Body of pancreas (tissue), 4 donors: ENCODE data around the gene PPP6R2.

Experiments
- POLR2A ChIP-seq, 3 donors: fragments of 450-650 bp; IDR thresholded peaks; one replicate each; pipeline ENCODE4 v1.6.1; 2016; ENCODE audit warnings: antibody characterized with exemption in 3 of 3, mild to moderate bottlenecking in 2 of 3
- TF ChIP-seq, protein P1 (sequence below), 7 experiments: fragments of 450-650 bp in 4 of 7; fragments of 200-600 bp in 3 of 7; sonication (generic) in 3 of 7; IDR thresholded peaks; one replicate each; pipeline ENCODE4 v1.5.1; 2016 to 2019; ENCODE audit warnings: antibody characterized with exemption in 7 of 7

DNA sequence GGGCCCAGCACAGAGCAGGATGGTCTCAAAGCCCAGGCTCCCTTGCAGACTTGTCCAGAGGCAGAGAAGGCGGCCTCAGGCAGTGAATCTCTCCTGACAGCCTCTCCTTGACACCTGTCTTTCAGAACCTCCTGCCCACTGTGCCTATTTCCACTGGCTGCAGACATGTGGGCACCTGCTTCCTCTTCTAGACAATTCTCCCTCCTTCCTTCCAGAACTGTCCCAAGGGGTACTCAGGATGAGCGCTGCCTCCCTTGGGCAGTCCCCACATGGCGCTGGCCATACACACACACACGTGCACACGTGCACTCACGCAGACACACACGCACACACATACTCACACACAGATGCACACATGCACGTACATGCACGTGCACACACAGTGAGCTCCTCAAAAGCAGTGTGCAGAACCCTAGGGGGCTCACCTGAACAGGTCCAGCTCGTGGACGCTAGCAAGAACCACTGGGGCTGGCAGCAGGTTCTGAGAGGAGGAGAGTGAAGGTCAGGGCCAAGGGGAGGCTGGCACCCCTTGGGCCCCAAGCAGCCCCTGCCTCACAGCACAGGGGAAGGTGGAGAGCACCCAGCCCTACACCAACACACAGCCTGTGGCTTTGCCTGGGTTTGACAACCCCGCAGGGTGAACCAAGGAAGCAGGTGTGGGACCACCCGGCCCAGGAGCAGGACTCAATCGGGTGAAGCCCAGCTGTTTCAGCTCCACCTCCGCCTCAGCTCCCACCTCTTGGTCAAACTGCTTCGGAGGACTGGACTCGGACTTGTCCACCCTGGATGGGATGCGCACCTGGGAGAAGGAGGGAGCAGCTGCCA lies 27.6 kb upstream of the PPP6R2 start:
- TF ChIP-seq POLR2A (IDR thresholded peaks at IDR 0.05), result no peak
- TF ChIP-seq, protein P1, sequence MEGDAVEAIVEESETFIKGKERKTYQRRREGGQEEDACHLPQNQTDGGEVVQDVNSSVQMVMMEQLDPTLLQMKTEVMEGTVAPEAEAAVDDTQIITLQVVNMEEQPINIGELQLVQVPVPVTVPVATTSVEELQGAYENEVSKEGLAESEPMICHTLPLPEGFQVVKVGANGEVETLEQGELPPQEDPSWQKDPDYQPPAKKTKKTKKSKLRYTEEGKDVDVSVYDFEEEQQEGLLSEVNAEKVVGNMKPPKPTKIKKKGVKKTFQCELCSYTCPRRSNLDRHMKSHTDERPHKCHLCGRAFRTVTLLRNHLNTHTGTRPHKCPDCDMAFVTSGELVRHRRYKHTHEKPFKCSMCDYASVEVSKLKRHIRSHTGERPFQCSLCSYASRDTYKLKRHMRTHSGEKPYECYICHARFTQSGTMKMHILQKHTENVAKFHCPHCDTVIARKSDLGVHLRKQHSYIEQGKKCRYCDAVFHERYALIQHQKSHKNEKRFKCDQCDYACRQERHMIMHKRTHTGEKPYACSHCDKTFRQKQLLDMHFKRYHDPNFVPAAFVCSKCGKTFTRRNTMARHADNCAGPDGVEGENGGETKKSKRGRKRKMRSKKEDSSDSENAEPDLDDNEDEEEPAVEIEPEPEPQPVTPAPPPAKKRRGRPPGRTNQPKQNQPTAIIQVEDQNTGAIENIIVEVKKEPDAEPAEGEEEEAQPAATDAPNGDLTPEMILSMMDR (IDR thresholded peaks at IDR 0.05), result no peak
